Measurements from ENCODE around the gene TAF11L12.
"Not testable (repeated sequence)": the region's sequence is repeated elsewhere in the genome, so short reads cannot be mapped to it uniquely, and the experiment has no call there.

The TAF11L12 gene

DNA sequence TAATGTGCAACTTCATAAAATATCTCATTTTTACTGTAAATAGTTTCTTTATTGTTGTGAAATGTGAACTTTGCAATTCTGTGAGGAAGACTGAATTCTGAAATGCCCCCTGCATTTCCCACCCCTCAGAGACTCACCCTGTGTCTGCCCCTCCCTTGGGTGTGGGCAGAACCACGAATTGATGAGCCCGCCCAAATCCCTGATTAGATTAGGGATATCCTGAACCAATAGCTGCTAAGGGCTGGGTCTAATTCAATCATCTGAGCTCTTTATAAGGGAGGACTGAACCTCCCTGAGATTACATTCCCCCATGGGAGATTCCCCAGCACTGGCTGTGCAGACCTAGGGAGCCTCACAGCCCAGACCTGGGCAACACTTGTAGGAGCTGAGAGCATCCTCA is at the start of gene TAF11L12:
Gene TAF11L12 (plus strand): TSS at position 301 of the 400 bp plus-strand sequence.
- not testable (repeated sequence) for DNase-seq (ENCODE audit: low read depth); H3K4me3 ChIP-seq (ENCODE audit: low read depth, low read length)

DNA sequence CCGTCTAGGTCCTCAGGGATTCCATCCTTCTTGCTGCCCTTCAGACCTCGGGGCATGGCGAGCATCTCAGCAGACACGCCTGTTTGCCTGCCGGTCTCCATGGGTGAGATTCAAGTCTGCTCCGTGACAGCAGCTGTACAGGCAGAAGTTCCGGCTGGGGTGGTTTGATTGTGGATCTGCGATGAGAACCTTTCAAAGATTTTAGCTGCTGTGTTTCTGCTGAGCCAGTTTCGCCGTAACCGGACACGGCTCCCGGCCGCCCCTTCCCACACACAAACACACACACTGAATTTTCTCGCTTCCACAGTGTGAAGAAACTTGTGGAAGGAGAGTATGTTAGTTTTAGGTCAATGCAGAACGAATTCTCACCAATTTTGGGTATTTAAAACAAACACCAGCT is 24.5 kb upstream of the TAF11L12 start, which contains the start of gene TAF11L7:
Gene TAF11L7 (minus strand): TSS at position 101 of the 400 bp plus-strand sequence.
- H3K4me3 ChIP-seq (ENCODE audit: low read depth, low read length): not testable (repeated sequence)

DNA sequence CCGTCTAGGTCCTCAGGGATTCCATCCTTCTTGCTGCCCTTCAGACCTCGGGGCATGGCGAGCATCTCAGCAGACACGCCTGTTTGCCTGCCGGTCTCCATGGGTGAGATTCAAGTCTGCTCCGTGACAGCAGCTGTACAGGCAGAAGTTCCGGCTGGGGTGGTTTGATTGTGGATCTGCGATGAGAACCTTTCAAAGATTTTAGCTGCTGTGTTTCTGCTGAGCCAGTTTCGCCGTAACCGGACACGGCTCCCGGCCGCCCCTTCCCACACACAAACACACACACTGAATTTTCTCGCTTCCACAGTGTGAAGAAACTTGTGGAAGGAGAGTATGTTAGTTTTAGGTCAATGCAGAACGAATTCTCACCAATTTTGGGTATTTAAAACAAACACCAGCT is 19.3 kb upstream of the TAF11L12 start, which contains the start of gene TAF11L8:
Gene TAF11L8 (minus strand): TSS at position 101 of the 400 bp plus-strand sequence.
- not testable (repeated sequence) for H3K4me3 ChIP-seq (ENCODE audit: low read depth, low read length); DNase-seq (ENCODE audit: low read depth)

More for the DNA sequence above, 24.5 kb upstream of the TAF11L12 start, which contains the start of gene TAF11L7:
- not testable (repeated sequence) for DNase-seq (ENCODE audit: low read depth)

DNA sequence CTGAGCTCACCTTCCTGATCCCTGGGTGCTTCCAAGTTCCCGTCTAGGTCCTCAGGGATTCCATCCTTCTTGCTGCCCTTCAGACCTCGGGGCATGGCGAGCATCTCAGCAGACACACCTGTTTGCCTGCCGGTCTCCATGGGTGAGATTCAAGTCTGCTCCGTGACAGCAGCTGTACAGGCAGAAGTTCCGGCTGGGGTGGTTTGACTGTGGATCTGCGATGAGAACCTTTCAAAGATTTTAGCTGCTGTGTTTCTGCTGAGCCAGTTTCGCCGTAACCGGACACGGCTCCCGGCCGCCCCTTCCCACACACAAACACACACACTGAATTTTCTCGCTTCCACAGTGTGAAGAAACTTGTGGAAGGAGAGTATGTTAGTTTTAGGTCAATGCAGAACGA is 15.9 kb upstream of the TAF11L12 start, which contains the start of gene TAF11L9:
Gene TAF11L9 (minus strand): TSS at position 140 of the 400 bp plus-strand sequence.
- H3K4me3 ChIP-seq (ENCODE audit: low read depth, low read length); DNase-seq (ENCODE audit: low read depth): not testable (repeated sequence)

DNA sequence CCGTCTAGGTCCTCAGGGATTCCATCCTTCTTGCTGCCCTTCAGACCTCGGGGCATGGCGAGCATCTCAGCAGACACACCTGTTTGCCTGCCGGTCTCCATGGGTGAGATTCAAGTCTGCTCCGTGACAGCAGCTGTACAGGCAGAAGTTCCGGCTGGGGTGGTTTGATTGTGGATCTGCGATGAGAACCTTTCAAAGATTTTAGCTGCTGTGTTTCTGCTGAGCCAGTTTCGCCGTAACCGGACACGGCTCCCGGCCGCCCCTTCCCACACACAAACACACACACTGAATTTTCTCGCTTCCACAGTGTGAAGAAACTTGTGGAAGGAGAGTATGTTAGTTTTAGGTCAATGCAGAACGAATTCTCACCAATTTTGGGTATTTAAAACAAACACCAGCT is 12.5 kb upstream of the TAF11L12 start, which contains the start of gene TAF11L10:
Gene TAF11L10 (minus strand): TSS at position 101 of the 400 bp plus-strand sequence.
- not testable (repeated sequence) for H3K4me3 ChIP-seq (ENCODE audit: low read depth, low read length); DNase-seq (ENCODE audit: low read depth)

DNA sequence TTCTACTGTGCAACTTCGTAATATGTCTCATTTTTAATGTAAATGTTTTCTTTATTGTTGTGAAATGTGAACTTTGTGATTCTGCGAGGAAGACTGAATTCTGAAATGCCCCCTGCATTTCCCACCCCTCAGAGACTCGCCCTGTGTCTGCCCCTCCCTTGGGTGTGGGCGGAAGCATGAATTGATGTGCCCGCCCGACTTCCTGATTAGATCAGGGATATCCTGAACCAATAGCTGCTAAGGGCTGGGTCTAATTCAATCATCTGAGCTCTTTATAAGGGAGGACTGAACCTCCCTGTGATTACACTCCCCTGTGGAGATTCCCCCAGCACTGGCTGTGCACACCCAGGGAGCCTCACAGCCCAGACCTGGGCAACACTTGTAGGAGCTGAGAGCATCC is 6.3 kb upstream of the TAF11L12 start, which contains the start of gene TAF11L11:
Gene TAF11L11 (plus strand): TSS at position 304 of the 400 bp plus-strand sequence.
- DNase-seq (ENCODE audit: low read depth); H3K4me3 ChIP-seq (ENCODE audit: low read depth, low read length): not testable (repeated sequence)

DNA sequence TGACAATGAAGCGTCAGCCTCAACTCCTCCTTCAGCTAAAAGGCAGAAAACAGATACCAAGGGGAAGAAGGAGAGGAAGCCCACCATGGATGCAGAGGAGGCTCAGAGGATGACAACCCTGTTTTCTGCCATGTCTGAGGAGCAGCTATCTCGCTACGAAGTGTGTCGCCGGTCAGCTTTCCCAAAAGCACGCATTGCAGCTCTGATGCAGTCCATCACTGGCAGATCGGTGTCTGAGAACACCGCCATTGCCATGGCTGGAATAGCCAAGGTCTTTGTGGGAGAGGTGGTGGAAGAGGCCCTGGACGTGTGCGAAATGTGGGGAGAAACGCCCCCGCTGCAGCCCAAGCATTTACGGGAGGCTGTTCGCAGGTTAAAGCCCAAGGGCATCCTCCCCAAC is 5.2 kb upstream of the TAF11L12 start:
- DNase-seq (ENCODE audit: low read depth): no peak
- no peak overlapping the region for H3K4me3 ChIP-seq (ENCODE audit: low read depth, low read length)

DNA sequence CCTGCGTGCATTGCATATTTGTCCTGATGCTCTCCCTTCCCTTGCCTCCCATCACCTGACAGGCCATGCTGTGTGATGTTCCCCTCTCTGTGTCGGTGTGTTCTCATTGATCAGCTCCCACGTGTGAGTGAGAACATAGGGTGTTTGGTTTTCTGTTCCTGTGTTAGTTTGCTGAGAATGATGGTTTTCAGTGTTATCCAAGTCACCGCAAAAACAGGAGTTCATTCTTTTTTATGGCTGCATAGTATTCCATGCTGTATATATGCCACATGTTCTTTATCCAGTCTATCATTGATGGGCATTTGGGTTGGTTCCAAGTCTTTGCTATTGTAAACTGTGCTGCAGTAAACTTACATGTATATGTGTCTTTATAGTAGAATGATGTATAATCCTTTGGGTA is 2.7 kb upstream of the TAF11L12 start:
- not testable (repeated sequence) for DNase-seq (ENCODE audit: low read depth); H3K4me3 ChIP-seq (ENCODE audit: low read depth, low read length)

DNA sequence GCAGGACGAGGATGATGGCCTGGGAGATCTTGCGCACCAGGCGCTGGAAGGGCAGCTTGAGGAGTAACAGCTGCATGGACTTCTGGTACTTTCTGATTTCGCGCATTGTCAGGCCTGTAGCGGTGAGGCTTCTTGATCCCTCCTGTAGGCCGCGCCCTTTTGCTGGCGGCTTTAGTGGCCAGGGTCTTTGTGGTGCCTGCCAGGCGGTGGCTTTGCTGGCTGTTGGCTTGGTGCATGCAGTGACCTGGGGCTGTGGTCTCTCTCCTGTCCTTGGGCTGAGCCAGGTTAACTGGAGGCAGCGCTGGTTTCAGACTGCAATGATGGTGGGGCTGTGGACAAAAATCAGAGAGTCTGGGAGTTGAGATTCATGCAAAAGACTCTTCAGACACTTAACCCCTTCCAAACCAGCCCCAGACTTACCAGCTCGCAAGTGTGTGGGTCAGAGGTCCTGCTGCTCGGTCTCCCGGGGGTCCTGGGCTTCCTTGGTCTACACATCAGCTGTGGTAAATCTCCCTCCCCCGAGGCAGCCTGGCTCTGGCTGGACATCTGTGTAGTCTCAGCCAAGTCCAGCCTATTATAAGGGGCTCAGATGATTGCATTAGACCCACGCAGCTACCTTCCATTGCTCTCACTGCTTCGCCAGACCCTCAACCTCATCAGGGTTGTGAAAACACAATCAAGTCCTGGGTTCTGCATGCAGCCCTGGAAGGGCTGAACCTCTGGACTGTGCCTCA is 4.8 kb downstream of the TAF11L12 start:
- no peak for DNase-seq (ENCODE audit: low read depth)
- no peak overlapping the region for H3K4me3 ChIP-seq (ENCODE audit: low read depth, low read length)

DNA sequence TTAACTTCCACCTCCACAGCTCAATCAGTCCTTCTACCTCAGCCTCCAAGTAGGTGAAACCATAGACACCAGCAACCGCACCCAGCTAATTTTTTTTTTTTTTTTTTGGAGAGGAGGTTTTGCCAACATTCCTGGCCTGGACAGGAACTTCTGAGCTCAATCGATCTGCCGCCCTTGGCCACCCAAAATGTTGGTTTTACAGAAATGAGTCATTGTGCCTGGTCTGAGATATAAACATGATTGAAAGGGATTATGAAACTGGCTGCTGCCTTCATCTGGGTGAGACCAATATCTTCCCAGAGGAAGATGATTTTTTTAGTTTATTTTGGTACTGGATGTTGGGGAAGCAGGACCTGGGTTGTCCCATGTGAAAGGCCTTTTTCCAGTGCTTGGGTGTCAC is 9.2 kb downstream of the TAF11L12 start:
- DNase-seq (ENCODE audit: low read depth): no peak
- H3K4me3 ChIP-seq (ENCODE audit: low read depth, low read length): no peak overlapping the region

DNA sequence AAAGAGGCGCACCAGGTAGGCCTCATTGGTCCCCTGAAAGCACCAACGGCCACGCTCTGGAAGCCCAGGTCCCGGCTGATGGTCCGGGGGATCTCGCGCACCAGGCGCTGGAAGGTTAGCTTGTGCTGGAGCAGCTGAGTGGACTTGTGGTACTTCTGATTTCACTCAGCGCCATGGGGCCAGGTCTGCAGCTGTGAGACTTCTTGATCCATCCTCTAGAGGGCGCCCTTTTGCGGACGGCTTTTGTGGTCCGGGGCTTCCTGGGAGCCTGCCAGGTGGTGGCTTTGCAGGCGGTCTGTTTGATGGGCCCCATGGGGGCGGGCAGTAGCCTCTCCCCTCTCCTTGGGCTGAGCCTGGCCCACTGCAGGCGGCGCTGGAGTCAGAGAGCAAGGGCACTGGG is 10.4 kb downstream of the TAF11L12 start:
- H3K4me3 ChIP-seq (ENCODE audit: low read depth, low read length): no peak overlapping the region
- DNase-seq (ENCODE audit: low read depth): no peak

DNA sequence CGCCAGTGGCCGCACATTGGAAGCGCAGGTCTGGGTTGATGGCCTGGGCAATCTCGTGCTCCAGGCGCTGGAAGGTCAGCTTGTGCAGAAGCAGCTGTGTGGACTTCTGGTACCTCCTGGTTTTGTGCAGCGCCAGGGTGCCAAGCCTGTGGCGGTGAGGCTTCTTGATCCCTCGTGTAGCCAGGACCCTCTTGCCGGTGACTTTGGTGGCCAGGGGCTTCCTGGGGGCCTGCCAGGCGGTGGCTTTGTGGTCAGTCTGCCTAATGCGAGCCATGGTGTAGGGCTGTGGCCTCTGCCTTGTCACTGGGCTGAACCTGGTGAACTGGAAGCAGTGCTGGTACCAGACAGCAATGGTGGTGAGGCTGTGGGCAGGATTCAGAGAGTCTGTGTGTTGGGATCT is 15.5 kb downstream of the TAF11L12 start:
- H3K4me3 ChIP-seq (ENCODE audit: low read depth, low read length): no peak overlapping the region

DNA sequence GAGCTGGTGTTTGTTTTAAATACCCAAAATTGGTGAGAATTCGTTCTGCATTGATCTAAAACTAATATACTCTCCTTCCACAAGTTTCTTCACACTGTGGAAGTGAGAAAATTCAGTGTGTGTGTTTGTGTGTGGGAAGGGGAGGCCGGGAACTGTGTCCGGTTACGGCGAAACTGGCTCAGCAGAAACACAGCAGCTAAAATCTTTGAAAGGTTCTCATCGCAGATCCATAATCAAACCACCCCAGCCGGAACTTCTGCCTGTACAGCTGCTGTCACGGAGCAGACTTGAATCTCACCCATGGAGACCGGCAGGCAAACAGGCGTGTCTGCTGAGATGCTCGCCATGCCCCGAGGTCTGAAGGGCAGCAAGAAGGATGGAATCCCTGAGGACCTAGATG is 21.6 kb downstream of the TAF11L12 start, which contains the start of gene TAF11L13:
Gene TAF11L13 (plus strand): TSS at position 301 of the 400 bp plus-strand sequence.
- DNase-seq (ENCODE audit: low read depth); H3K4me3 ChIP-seq (ENCODE audit: low read depth, low read length): not testable (repeated sequence)

More for the DNA sequence above, 15.5 kb downstream of the TAF11L12 start:
- no peak for DNase-seq (ENCODE audit: low read depth)

DNA sequence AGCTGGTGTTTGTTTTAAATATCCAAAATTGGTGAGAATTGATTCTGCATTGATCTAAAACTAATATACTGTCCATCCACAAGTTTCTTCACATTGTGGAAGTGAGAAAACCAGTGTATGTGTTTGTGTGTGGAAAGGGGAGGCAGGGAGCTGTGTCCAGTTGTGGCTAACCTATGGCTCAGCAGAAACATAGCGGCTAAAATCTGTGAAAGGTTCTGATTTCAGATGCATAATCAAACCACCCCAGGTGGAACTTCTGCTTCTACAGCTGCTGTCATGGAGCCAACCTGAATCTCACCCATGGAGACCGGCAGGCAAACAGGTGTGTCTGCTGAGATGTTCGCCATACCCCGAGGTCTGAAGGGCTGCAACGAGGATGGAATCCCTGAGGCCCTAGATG is 24.0 kb downstream of the TAF11L12 start, which contains the start of gene TAF11L14:
Gene TAF11L14 (plus strand): TSS at position 301 of the 400 bp plus-strand sequence.
- H3K4me3 ChIP-seq (ENCODE audit: low read depth, low read length): no peak within 1 kb of the TSS
- no peak for DNase-seq (ENCODE audit: low read depth)

DNA sequence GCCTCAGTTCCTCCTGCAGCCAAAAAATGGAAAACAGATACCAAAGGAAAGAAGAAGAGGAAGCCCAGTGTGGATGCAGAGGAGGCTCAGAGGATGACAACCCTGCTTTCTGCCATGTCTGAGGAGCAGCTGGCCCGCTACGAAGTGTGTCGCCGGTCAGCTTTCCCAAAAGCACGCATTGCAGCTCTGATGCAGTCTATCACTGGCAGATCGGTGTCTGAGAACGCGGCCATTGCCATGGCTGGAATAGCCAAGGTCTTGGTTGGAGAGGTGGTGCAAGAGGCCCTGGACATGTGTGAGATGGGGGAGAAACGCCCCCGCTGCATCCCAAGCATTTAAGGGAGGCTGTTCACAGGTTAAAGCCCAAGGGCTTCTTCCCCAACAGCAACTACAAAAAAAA is 39.0 kb downstream of the TAF11L12 start:
- not testable (repeated sequence) for H3K4me3 ChIP-seq (ENCODE audit: low read depth, low read length); DNase-seq (ENCODE audit: low read depth)

DNA sequence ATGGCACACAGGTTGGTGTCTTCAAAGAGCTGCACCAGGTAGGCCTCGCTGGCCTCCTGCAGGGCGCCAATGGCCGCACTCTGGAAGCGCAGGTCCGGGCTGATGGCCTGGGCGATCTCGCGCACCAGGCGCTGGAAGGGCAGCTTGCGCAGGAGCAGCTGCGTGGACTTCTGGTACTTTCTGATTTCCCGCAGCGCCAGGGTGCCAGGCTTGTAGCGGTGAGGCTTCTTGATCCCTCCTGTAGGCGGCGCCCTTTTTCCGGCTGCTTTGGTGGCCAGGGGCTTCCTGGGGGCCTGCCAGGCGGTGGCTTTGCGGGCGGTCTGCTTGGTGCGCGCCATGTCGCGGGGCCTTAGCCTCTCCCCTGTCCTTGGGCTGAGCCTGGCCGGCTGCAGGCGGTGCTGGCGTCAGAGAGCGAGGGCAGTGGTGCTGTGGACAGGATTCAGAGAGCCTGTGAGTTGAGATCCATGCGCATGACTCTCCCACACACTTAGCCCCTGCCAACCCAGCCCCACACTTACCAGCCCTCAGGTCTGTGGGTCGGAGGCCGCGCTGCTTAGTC is 45.1 kb downstream of the TAF11L12 start:
- DNase-seq (ENCODE audit: low read depth): not testable (repeated sequence)

DNA sequence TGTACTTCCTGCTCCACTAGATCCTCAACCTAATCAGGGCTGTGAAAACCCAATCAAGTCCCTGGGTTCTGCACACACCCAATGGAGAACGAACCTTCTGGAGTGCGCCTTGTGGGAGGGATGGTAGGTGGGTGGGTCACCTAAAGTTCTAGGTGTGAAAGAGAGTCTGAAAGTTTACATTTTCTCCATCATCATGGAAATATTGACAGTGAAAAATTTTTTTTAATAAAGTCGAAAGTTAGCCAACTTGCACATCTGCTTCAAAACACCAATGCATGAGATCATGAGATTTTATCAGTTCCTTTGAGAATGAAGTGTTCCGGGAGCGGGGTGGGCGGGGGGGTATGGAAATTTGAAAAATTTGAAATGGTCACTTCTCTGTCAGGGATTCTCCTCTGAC is 45.7 kb downstream of the TAF11L12 start:
- no peak overlapping the region for H3K4me3 ChIP-seq (ENCODE audit: low read depth, low read length)
- no peak for DNase-seq (ENCODE audit: low read depth)

More for the DNA sequence above, 45.1 kb downstream of the TAF11L12 start:
- H3K4me3 ChIP-seq (ENCODE audit: low read depth, low read length): not testable (repeated sequence)

Data from skeletal muscle cell (primary cell).